Measurements from ENCODE around the gene SLC38A6. TPM values are rescaled to one million over a fixed set of nuclear protein-coding genes. Genes with fewer than 3 reads are reported as not detected.

The SLC38A6 gene
- total and polyA plus RNA-seq, 4 experiments from 2014 or later = 8.5 to 21.3 (median 14.3) TPM

- Mint-ChIP-seq H3K4me1 (no peaks in the 10 kb centered on the region), H3K27me3 (no peaks in the 10 kb centered on the region), H3K27ac (no peak overlapping the region), H3K36me3 (peaks cover 29 to 56% of the 10 kb centered on the region in 2 donors), H3K4me3 (no peak overlapping the region), H3K9me3 (peaks cover 0 to 9% (median 5%) of the 10 kb centered on the region in 8 donors)
- intact Hi-C loops (cut with micrococcal nuclease) = no loop called here
- Histone ChIP-seq H3K27ac (ENCODE audit: low read depth, low read length) (no peak overlapping the region), H3K9me3 (ENCODE audit: control insufficient read depth in 1 of 2, low read length in 2 of 2) (no peaks in the 10 kb centered on the region), H3K4me1 (ENCODE audit: insufficient read depth, low read length) (no peaks in the 10 kb centered on the region), H3K36me3 (ENCODE audit: insufficient read depth, low read length) (no peaks in the 10 kb centered on the region), H3K4me3 (ENCODE audit: low read length in 2 of 2) (no peak overlapping the region), H3K27me3 (ENCODE audit: insufficient read depth, low read length) (no peaks in the 10 kb centered on the region)
- ChIA-PET POLR2A (ENCODE audit: partially characterized antibody) (no interaction called here), CTCF (ENCODE audit: partially characterized antibody) (interaction anchor here (1.7 kb wide), 1 partner anchor 28 kb away, joined by 6 read pairs; no protein-coding TSS in a partner anchor)
- no peak for DNase-seq
These were observed 18.5 kb downstream of the SLC38A6 start for GRCh38 chr14:60999536-60999935.

DNA sequence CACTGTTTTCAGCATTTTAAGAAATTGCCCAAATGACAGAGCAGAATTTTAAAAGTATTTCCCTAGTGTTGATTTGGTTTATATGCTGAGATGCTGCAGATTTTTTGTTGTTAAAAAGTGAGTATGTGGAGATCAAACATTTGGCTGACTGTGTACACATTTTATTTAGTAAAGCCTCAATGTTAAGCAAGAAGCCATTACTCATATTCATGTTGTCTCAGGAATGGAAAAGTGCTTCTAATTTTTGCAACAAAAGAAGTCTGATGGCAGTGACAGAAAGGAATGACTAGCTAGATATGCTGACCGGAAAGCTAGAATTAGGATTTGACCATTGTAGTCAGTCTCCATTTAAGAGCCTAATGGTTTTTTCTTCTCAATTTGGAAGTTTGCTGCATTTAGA, 22.5 kb downstream of the SLC38A6 start:
- Mint-ChIP-seq H3K27ac (no peak overlapping the region), H3K4me1 (no peaks in the 10 kb centered on the region), H3K4me3 (no peak overlapping the region), H3K27me3 (no peaks in the 10 kb centered on the region), H3K9me3 (peaks cover 0 to 12% (median 6%) of the 10 kb centered on the region in 8 donors), H3K36me3 (peaks cover 13 to 32% of the 10 kb centered on the region in 2 donors)
- DNase-seq = no peak
- H3K4me1 ChIP-seq (ENCODE audit: insufficient read depth, low read length) = no peaks in the 10 kb centered on the region
- POLR2A ChIA-PET (ENCODE audit: partially characterized antibody) = no interaction called here
- intact Hi-C loops (cut with micrococcal nuclease) = no loop called here
- H3K4me3 ChIP-seq (ENCODE audit: low read length in 2 of 2) = no peak overlapping the region
- no peaks in the 10 kb centered on the region for H3K9me3 ChIP-seq (ENCODE audit: control insufficient read depth in 1 of 2, low read length in 2 of 2)
- H3K36me3 ChIP-seq (ENCODE audit: insufficient read depth, low read length) = no peaks in the 10 kb centered on the region
- H3K27ac ChIP-seq (ENCODE audit: low read depth, low read length) = no peak overlapping the region
- H3K27me3 ChIP-seq (ENCODE audit: insufficient read depth, low read length) = no peaks in the 10 kb centered on the region
- CTCF ChIA-PET (ENCODE audit: partially characterized antibody) = no interaction called here

DNA sequence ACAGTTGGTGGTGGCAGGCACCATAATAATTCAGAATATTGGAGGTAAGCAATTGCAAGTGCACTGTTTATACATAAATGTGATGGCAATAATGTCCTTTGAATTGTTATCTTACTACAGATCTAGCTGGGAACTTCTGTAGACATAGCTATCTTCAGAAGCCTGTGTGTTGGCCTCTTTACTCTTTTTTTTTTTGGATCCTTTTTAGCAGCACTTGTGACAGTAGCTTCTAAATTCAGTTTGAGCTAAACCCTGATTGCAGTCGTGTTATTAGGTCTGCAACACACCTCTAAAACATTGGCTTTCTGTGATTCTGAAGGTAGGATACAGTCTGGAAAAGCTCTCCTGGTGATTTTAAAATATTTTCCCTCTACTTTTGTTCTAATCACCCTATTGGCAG, 38.5 kb downstream of the SLC38A6 start:
- CTCF ChIA-PET (ENCODE audit: partially characterized antibody) = interaction anchor here (2.4 kb wide), 1 partner anchor 395 kb away, joined by 10 read pairs; no protein-coding TSS in a partner anchor
- Mint-ChIP-seq H3K9me3 (no peaks in the 10 kb centered on the region), H3K36me3 (peaks cover 2 to 3% of the 10 kb centered on the region in 2 donors), H3K27ac (no peak overlapping the region), H3K27me3 (no peaks in the 10 kb centered on the region), H3K4me3 (no peak overlapping the region), H3K4me1 (no peaks in the 10 kb centered on the region)
- no peaks in the 10 kb centered on the region for H3K36me3 ChIP-seq (ENCODE audit: insufficient read depth, low read length)
- no peak overlapping the region for H3K4me3 ChIP-seq (ENCODE audit: low read length in 2 of 2)
- no peaks in the 10 kb centered on the region for H3K9me3 ChIP-seq (ENCODE audit: control insufficient read depth in 1 of 2, low read length in 2 of 2)
- intact Hi-C loops (cut with micrococcal nuclease) = no loop called here
- POLR2A ChIA-PET (ENCODE audit: partially characterized antibody) = no interaction called here
- H3K27me3 ChIP-seq (ENCODE audit: insufficient read depth, low read length) = no peaks in the 10 kb centered on the region
- H3K27ac ChIP-seq (ENCODE audit: low read depth, low read length) = no peak overlapping the region
- DNase-seq = no peak
- no peaks in the 10 kb centered on the region for H3K4me1 ChIP-seq (ENCODE audit: insufficient read depth, low read length)

GRCh38 chr14:61025251-61026223, 44.5 kb downstream of the SLC38A6 start:
- peaks cover 0 to under 1% (median 0%) of the 10 kb centered on the region in 4 donors for H3K4me1 Mint-ChIP-seq
- H3K36me3 Mint-ChIP-seq = peaks cover 0 to under 1% of the 10 kb centered on the region in 2 donors
- POLR2A ChIA-PET (ENCODE audit: partially characterized antibody) = interaction anchor here (0.7 kb wide), 1 partner anchor 44 kb away, joined by 3 read pairs; the partner anchor contains the start of gene SLC38A6
- H3K36me3 ChIP-seq (ENCODE audit: insufficient read depth, low read length) = no peaks in the 10 kb centered on the region
- intact Hi-C loops (cut with micrococcal nuclease) = loop anchor here (1.0 kb wide), 3 partner anchors 227 to 675 kb away; no protein-coding TSS in a partner anchor
- no peaks in the 10 kb centered on the region for H3K4me1 ChIP-seq (ENCODE audit: insufficient read depth, low read length)
- no peak overlapping the region for H3K4me3 ChIP-seq (ENCODE audit: low read length in 2 of 2)
- H3K9me3 ChIP-seq (ENCODE audit: control insufficient read depth in 1 of 2, low read length in 2 of 2) = no peaks in the 10 kb centered on the region
- peak; percentile 38 to 49 (median 47) for DNase-seq
- H3K4me3 Mint-ChIP-seq = no peak overlapping the region
- no peaks in the 10 kb centered on the region for H3K27me3 ChIP-seq (ENCODE audit: insufficient read depth, low read length)
- H3K27ac ChIP-seq (ENCODE audit: low read depth, low read length) = no peak overlapping the region
- H3K27ac Mint-ChIP-seq = no peak overlapping the region
- no peaks in the 10 kb centered on the region for H3K9me3 Mint-ChIP-seq
- H3K27me3 Mint-ChIP-seq = no peaks in the 10 kb centered on the region
- CTCF ChIA-PET (ENCODE audit: partially characterized antibody) = interaction anchor here (0.6 to 6.0 kb wide), 11 partner anchors 9 to 674 kb away, joined by 3 to 59 read pairs (median 3); no protein-coding TSS in a partner anchor

DNA sequence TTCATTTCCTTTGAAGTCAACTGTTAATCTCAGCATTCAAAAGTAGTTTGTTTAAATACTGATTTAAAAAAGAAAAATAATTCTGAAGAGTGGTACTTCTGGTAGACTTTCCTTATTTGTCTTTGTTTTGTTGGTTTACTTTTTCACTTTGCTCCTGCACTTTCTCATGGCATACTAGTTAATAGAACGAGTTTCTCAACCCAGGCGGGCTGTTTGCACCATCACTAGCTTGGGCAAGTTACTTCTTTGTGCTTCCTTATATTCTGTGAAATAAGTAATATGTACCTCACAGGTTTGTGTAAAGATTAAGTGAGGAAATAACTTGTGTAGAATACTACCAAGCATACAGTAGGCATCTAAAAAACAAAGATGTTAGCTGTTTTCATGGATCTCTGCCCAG, 45.5 kb downstream of the SLC38A6 start:
- H3K9me3 Mint-ChIP-seq = no peaks in the 10 kb centered on the region
- no peak overlapping the region for H3K27ac ChIP-seq (ENCODE audit: low read depth, low read length)
- ChIA-PET POLR2A (ENCODE audit: partially characterized antibody) (no interaction called here), CTCF (ENCODE audit: partially characterized antibody) (interaction anchor here (0.6 to 6.0 kb wide), 12 partner anchors 8 to 1062 kb away, joined by 3 to 59 read pairs (median 4); no protein-coding TSS in a partner anchor)
- H3K4me1 Mint-ChIP-seq = peaks cover 0 to 2% (median 0%) of the 10 kb centered on the region in 4 donors
- peak overlapping the region in 1 of 7 donors; percentile 45 for H3K27ac Mint-ChIP-seq
- DNase-seq = no peak
- no peaks in the 10 kb centered on the region for H3K27me3 Mint-ChIP-seq
- H3K36me3 ChIP-seq (ENCODE audit: insufficient read depth, low read length) = no peaks in the 10 kb centered on the region
- no peak overlapping the region for H3K4me3 Mint-ChIP-seq
- H3K36me3 Mint-ChIP-seq = peaks cover 0 to 5% of the 10 kb centered on the region in 2 donors
- no peaks in the 10 kb centered on the region for H3K9me3 ChIP-seq (ENCODE audit: control insufficient read depth in 1 of 2, low read length in 2 of 2)
- intact Hi-C loops (cut with micrococcal nuclease) = no loop called here
- H3K4me3 ChIP-seq (ENCODE audit: low read length in 2 of 2) = no peak overlapping the region
- no peaks in the 10 kb centered on the region for H3K27me3 ChIP-seq (ENCODE audit: insufficient read depth, low read length)
- no peaks in the 10 kb centered on the region for H3K4me1 ChIP-seq (ENCODE audit: insufficient read depth, low read length)

DNA sequence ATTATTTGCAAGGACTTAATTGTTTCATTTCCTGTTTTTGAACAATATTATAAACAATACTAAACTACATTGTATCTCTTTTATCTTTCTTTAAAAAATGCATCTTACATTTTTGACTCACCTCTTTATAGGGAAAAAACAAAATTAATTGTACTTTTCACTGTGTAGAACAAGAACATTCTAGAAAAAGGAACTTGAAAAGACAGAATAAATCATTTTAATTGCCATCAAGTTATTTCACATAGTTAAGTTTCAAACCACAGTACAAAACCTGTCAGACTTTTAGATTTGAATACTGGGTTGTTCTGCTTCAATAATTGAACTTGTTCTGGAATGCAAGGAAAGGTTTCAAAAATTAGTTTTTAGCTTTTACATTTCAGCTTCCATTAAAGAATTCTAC, 50.0 kb downstream of the SLC38A6 start:
- no peak overlapping the region for H3K27ac ChIP-seq (ENCODE audit: low read depth, low read length)
- ChIA-PET POLR2A (ENCODE audit: partially characterized antibody) (no interaction called here), CTCF (ENCODE audit: partially characterized antibody) (interaction anchor here (2.9 kb wide), 1 partner anchor 406 kb away, joined by 16 read pairs; no protein-coding TSS in a partner anchor)
- Mint-ChIP-seq H3K27me3 (no peaks in the 10 kb centered on the region), H3K36me3 (peaks cover 0 to 15% of the 10 kb centered on the region in 2 donors), H3K9me3 (no peaks in the 10 kb centered on the region), H3K27ac (no peak overlapping the region), H3K4me3 (no peak overlapping the region), H3K4me1 (peaks cover 0 to 5% (median 4%) of the 10 kb centered on the region in 4 donors)
- H3K4me1 ChIP-seq (ENCODE audit: insufficient read depth, low read length) = no peaks in the 10 kb centered on the region
- no peak overlapping the region for H3K4me3 ChIP-seq (ENCODE audit: low read length in 2 of 2)
- no peaks in the 10 kb centered on the region for H3K36me3 ChIP-seq (ENCODE audit: insufficient read depth, low read length)
- no peak for DNase-seq
- H3K9me3 ChIP-seq (ENCODE audit: control insufficient read depth in 1 of 2, low read length in 2 of 2) = no peaks in the 10 kb centered on the region
- H3K27me3 ChIP-seq (ENCODE audit: insufficient read depth, low read length) = no peaks in the 10 kb centered on the region
- intact Hi-C loops (cut with micrococcal nuclease) = no loop called here

DNA sequence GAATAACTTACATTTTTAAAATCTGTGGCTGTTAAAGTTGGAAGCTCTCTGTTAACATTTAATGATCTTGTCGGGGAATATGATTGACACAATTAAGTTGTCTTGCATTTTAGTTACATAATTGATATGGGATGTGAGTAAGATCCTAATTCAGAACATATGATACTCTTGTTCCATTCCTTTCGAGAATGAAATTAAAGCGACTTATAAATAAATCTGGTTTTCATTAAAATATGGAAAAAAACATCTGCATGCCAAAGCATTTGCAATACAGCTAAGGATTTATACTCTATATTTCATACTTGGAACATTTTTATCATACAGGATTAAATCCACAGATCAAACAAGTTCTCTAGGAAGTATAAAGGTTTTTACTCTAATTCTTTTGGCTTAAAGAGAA, 52.0 kb downstream of the SLC38A6 start:
- Histone ChIP-seq H3K4me1 (ENCODE audit: insufficient read depth, low read length) (no peaks in the 10 kb centered on the region), H3K9me3 (ENCODE audit: control insufficient read depth in 1 of 2, low read length in 2 of 2) (no peaks in the 10 kb centered on the region), H3K36me3 (ENCODE audit: insufficient read depth, low read length) (no peaks in the 10 kb centered on the region), H3K4me3 (ENCODE audit: low read length in 2 of 2) (no peak overlapping the region), H3K27ac (ENCODE audit: low read depth, low read length) (no peak overlapping the region), H3K27me3 (ENCODE audit: insufficient read depth, low read length) (no peaks in the 10 kb centered on the region)
- no peaks in the 10 kb centered on the region for H3K9me3 Mint-ChIP-seq
- no peak for DNase-seq
- POLR2A ChIA-PET (ENCODE audit: partially characterized antibody) = no interaction called here
- H3K27ac Mint-ChIP-seq = no peak overlapping the region
- no peak overlapping the region for H3K4me3 Mint-ChIP-seq
- intact Hi-C loops (cut with micrococcal nuclease) = no loop called here
- CTCF ChIA-PET (ENCODE audit: partially characterized antibody) = interaction anchor here (0.5 to 1.0 kb wide), 2 partner anchors 186 to 408 kb away, joined by 3 read pairs; no protein-coding TSS in a partner anchor
- peaks cover 0 to 5% (median 4%) of the 10 kb centered on the region in 4 donors for H3K4me1 Mint-ChIP-seq
- peaks cover 2 to 15% of the 10 kb centered on the region in 2 donors for H3K36me3 Mint-ChIP-seq
- H3K27me3 Mint-ChIP-seq = no peaks in the 10 kb centered on the region

Measured in CD4-positive, alpha-beta memory T cell (primary cell).